Duodenal mucosa (tissue), 2 donors: Measurements from ENCODE around the gene AKAP11.

Experiments
- H3K27ac ChIP-seq: one replicate; pipeline ENCODE4 v1.7.0; 2013; ENCODE audit warnings: low read depth, low read length
- H3K27me3 ChIP-seq, 2 donors: one replicate each; pipeline ENCODE4 v1.7.0; 2013; ENCODE audit warnings: low read length in 2 of 2, control low read depth in 1 of 2; ENCODE audit not compliant: insufficient read depth in 2 of 2, control insufficient read depth in 1 of 2
- H3K36me3 ChIP-seq, 2 donors: one replicate each; pipeline ENCODE4 v1.7.0; 2013; ENCODE audit warnings: low read length in 2 of 2, control low read depth in 1 of 2; ENCODE audit not compliant: insufficient read depth in 2 of 2, control insufficient read depth in 1 of 2
- H3K4me1 ChIP-seq, 2 donors: one replicate each; pipeline ENCODE4 v1.7.0; 2013; ENCODE audit warnings: low read length in 2 of 2, control low read depth in 1 of 2; ENCODE audit not compliant: insufficient read depth in 2 of 2, control insufficient read depth in 1 of 2
- H3K4me3 ChIP-seq, 2 donors: one replicate each; pipeline ENCODE4 v1.7.0; 2013; ENCODE audit warnings: low read length in 2 of 2, low read depth in 1 of 2
- H3K9ac ChIP-seq, 2 donors: one replicate each; pipeline ENCODE4 v1.7.0; 2013; ENCODE audit warnings: low read length in 2 of 2, low read depth in 1 of 2
- H3K9me3 ChIP-seq, 2 donors: one replicate each; pipeline ENCODE4 v1.7.0; 2013; ENCODE audit warnings: low read length in 2 of 2, control low read depth in 1 of 2; ENCODE audit not compliant: control insufficient read depth in 1 of 2

AKAP11 gene

GRCh38 chr13:42328672-42329071, 56.7 kb downstream of the AKAP11 start:
- Histone ChIP-seq H3K9ac (no peak overlapping the region), H3K4me1 (peaks cover 0 to 14% of the 10 kb centered on the region in 2 donors), H3K36me3 (no peaks in the 10 kb centered on the region), H3K27ac (no peak overlapping the region), H3K27me3 (no peaks in the 10 kb centered on the region), H3K4me3 (no peak overlapping the region), H3K9me3 (no peaks in the 10 kb centered on the region)

DNA sequence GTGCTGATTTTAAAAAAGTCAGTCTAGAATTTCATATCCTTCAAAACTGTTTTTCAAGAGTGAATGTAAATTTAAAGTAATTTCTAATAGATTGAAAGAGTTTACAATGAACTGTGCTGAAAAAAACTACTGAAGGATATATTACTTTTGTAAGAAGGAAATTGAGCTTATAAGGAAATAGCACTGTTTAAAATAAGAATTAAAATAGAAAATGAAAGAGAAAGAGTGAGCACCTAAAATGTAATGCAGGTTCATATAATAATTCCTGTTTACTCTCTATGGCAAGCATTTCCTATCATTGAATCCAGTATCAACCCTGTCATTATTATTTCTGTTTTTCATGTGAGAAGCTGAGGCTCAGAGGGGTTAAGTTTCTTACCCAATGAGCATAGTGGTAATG, 57.3 kb downstream of the AKAP11 start:
- peaks cover 0 to 14% of the 10 kb centered on the region in 2 donors for H3K4me1 ChIP-seq
- no peaks in the 10 kb centered on the region for H3K27me3 ChIP-seq
- no peaks in the 10 kb centered on the region for H3K9me3 ChIP-seq
- no peak overlapping the region for H3K4me3 ChIP-seq
- no peaks in the 10 kb centered on the region for H3K36me3 ChIP-seq
- no peak overlapping the region for H3K27ac ChIP-seq
- no peak overlapping the region for H3K9ac ChIP-seq

DNA sequence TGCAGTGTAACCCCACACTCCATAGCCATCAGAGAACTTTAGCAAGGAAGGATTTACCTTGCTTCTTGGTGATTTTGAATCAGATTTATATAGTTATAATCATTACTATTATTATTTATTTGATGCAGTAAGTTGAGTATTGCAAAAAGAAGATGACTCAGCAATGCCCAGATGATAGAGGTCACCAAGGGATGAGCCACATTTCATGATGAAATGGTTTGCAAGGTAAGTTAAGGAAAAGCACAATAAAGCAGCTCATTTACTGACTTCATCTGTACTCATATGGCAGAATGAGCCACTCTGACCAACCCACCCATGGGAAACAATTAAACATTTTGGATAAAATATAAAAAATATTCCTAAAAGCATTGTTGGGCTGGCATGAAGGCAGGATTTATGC, 59.1 kb downstream of the AKAP11 start:
- Histone ChIP-seq H3K9ac (no peak overlapping the region), H3K27me3 (no peaks in the 10 kb centered on the region), H3K9me3 (no peaks in the 10 kb centered on the region), H3K27ac (no peak overlapping the region), H3K4me1 (peaks cover 0 to 14% of the 10 kb centered on the region in 2 donors), H3K4me3 (no peak overlapping the region), H3K36me3 (no peaks in the 10 kb centered on the region)

GRCh38 chr13:42333613-42334328, 61.8 kb downstream of the AKAP11 start:
- peaks cover 0 to 8% of the 10 kb centered on the region in 2 donors for H3K4me1 ChIP-seq
- H3K27me3 ChIP-seq, result no peaks in the 10 kb centered on the region
- no peak overlapping the region for H3K4me3 ChIP-seq
- no peaks in the 10 kb centered on the region for H3K9me3 ChIP-seq
- no peak overlapping the region for H3K9ac ChIP-seq
- no peak overlapping the region for H3K27ac ChIP-seq
- H3K36me3 ChIP-seq, result no peaks in the 10 kb centered on the region

DNA sequence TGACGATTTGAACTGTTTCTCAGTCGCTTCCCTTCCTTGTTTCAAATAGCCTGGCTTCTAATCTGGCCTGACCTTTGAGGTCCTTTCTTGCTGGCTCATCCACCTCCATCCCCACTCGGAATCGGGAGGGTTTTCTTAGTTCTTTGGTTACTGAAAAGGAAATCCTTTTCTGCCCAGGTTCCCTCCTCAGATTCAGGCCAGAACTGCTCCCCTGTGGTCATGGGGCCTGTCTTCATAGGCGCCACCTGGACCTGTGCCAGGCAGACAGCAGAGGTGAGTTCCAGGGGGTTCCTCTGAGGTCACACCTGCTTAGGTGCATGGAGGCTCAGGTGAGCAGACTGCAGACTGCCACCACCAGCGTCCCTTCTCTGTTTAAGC, 62.4 kb downstream of the AKAP11 start:
- Histone ChIP-seq H3K9me3 (no peaks in the 10 kb centered on the region), H3K9ac (no peak overlapping the region), H3K27me3 (no peaks in the 10 kb centered on the region), H3K36me3 (no peaks in the 10 kb centered on the region), H3K27ac (no peak overlapping the region), H3K4me3 (no peak overlapping the region), H3K4me1 (peaks cover 0 to 4% of the 10 kb centered on the region in 2 donors)

DNA sequence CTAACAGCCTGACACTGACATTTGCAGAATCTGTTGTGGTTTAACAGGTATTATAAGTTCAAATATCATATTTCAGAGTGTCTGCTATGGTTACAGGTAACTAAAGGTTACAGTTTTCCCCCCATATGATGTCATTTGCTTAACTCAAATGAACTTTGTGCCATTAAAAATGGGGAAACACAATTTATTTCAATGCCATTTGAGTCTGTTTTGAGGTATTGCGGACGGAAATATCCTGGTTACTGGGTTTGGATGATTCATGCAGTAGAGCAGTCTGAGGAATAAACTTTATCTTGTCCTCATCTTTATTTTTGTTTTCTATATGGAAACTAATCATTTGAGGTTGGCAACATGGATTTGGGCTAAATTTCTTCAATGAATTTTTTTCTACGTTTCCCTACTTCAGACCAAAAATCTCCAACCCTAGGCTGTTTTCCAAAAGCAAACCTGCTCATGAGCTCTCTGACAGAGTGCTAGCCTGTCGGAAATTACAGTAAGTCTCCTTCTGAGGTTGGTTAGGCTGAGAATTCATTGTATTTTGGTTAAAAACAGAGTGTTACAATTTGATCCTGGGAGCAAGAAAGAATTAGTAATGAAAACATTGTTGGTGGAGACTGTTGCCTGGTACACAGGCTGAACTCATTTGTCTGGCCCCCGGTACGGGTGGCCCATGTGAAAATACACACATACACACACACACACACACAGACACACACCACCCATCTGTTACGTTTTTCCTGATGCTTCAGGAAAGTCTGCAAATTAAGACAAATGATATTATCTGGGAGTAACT, 66.1 kb downstream of the AKAP11 start:
- H3K9ac ChIP-seq, result no peak overlapping the region
- H3K36me3 ChIP-seq, result no peaks in the 10 kb centered on the region
- H3K27ac ChIP-seq, result no peak overlapping the region
- H3K4me3 ChIP-seq, result no peak overlapping the region
- H3K9me3 ChIP-seq, result no peaks in the 10 kb centered on the region
- no peaks in the 10 kb centered on the region for H3K4me1 ChIP-seq
- H3K27me3 ChIP-seq, result no peaks in the 10 kb centered on the region

- Histone ChIP-seq H3K9ac (no peak overlapping the region), H3K27ac (no peak overlapping the region), H3K27me3 (no peaks in the 10 kb centered on the region), H3K4me1 (no peaks in the 10 kb centered on the region), H3K4me3 (no peak overlapping the region), H3K9me3 (no peaks in the 10 kb centered on the region), H3K36me3 (no peaks in the 10 kb centered on the region)
Measured at GRCh38 chr13:42345367-42345766, 73.4 kb downstream of the AKAP11 start.

DNA sequence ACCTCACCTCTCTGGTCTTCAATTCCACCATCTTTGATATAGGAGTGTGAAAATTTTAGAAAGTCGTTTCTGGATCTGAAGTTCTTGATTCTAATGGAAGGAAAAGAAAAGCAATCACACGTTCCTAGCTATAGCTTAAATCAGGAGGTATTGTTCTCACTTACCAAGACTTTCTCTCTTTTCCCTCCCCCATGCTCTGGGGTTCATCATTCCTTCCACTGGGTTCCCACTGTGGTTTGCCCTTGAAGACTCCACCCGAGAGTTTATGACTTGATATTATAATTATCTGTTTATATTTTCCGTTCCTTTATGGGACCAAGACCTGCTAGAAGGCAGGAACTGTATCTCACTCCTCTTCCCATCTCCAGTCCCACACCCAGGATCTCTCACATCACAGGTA, 76.6 kb downstream of the AKAP11 start:
- no peaks in the 10 kb centered on the region for H3K36me3 ChIP-seq
- H3K27me3 ChIP-seq, result no peaks in the 10 kb centered on the region
- no peak overlapping the region for H3K4me3 ChIP-seq
- no peaks in the 10 kb centered on the region for H3K9me3 ChIP-seq
- no peak overlapping the region for H3K9ac ChIP-seq
- no peaks in the 10 kb centered on the region for H3K4me1 ChIP-seq
- H3K27ac ChIP-seq, result no peak overlapping the region

DNA sequence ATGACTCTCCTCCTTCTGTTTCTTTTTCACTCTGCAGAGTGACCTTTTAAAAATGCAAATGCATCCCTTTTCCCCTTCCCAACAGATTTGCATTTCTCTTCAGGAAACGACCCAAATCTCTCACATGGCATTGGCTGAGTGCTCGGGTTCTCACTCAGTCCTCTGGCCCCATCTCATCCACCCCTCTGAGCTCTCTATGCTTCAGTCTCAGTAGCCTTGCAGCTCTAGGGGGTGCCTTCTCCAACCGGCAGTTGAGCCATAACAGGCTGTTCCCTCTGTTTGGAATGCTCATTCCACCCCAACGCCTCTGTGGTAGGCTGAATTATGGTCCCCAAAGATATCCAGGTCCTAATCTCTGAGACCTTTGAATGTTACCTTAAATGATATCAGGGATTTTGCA, 78.2 kb downstream of the AKAP11 start:
- H3K4me3 ChIP-seq, result no peak overlapping the region
- H3K27me3 ChIP-seq, result no peaks in the 10 kb centered on the region
- no peaks in the 10 kb centered on the region for H3K36me3 ChIP-seq
- no peak overlapping the region for H3K9ac ChIP-seq
- H3K4me1 ChIP-seq, result peaks cover 10% of the 10 kb centered on the region in 2 donors
- H3K9me3 ChIP-seq, result no peaks in the 10 kb centered on the region
- H3K27ac ChIP-seq, result no peak overlapping the region

- no peaks in the 10 kb centered on the region for H3K27me3 ChIP-seq
- H3K4me1 ChIP-seq, result peaks cover 12% of the 10 kb centered on the region in 2 donors
- no peak overlapping the region for H3K27ac ChIP-seq
Measured at GRCh38 chr13:42354241-42355091, 82.5 kb downstream of the AKAP11 start.

More at GRCh38 chr13:42354241-42355091, 82.5 kb downstream of the AKAP11 start:
- Histone ChIP-seq H3K36me3 (no peaks in the 10 kb centered on the region), H3K9me3 (no peaks in the 10 kb centered on the region), H3K9ac (no peak overlapping the region), H3K4me3 (no peak overlapping the region)
